Fibroblast of mammary gland (primary cell): ENCODE results near the gene FLACC1.

ENCODE experiments used
- DNase-seq: peaks from one replicate; pipeline ENCODE4 v3.0.0-alpha.2; 2010; ENCODE audit warnings: low read depth
- H3K4me3 ChIP-seq: 2 replicates; pipeline ENCODE4 v1.5.1; 2011; ENCODE audit warnings: low read depth, mild to moderate bottlenecking, low read length, moderate library complexity; ENCODE audit not compliant: control insufficient read depth
- CTCF ChIP-seq: conservative IDR thresholded peaks from 2 replicates; pipeline ENCODE4 v1.5.1; 2011; ENCODE audit warnings: low read depth, low read length, inconsistent platforms; ENCODE audit not compliant: control insufficient read depth, insufficient read depth

Gene FLACC1

GRCh38 chr2:201363857-201364560 lies 6.9 kb upstream of the FLACC1 start:
- DNase-seq: peak; percentile 72
- no peak overlapping the region for H3K4me3 ChIP-seq
- TF ChIP-seq CTCF: peak; percentile 97

GRCh38 chr2:201362396-201362795 lies 5.3 kb upstream of the FLACC1 start:
- no peak overlapping the region for H3K4me3 ChIP-seq
- DNase-seq: peak; percentile 42
- no peak for TF ChIP-seq CTCF

- DNase-seq: no peak
- TF ChIP-seq CTCF: no peak
- no peak overlapping the region for H3K4me3 ChIP-seq
Measured at GRCh38 chr2:201361078-201361733, 4.1 kb upstream of the FLACC1 start.

GRCh38 chr2:201360256-201360655 lies 3.1 kb upstream of the FLACC1 start:
- DNase-seq: no peak
- TF ChIP-seq CTCF: no peak

GRCh38 chr2:201358684-201359083 lies 1.5 kb upstream of the FLACC1 start:
- DNase-seq: peak; percentile 95
- TF ChIP-seq CTCF: no peak
- H3K4me3 ChIP-seq: no peak overlapping the region

More at GRCh38 chr2:201360256-201360655, 3.1 kb upstream of the FLACC1 start:
- H3K4me3 ChIP-seq: no peak overlapping the region

- DNase-seq: no peak
- no peak for TF ChIP-seq CTCF
- H3K4me3 ChIP-seq: no peak overlapping the region
Measured at GRCh38 chr2:201353116-201353515, 4.0 kb downstream of the FLACC1 start.
